Activated CD8-positive, alpha-beta T cell treated with anti-CD3 and anti-CD28 coated beads, Interleukin-2, amount 10 ng/mL, durations not matched to agents 7 days and 5 days (primary cell): ENCODE results near the gene AGBL1. TPM values are rescaled to one million over a fixed set of nuclear protein-coding genes. Genes with fewer than 3 reads are reported as not detected.
A peak's percentile ranks its signal among the peaks of the same experiment; 100 is the strongest.
"Not testable (repeated sequence)": the region's sequence is repeated elsewhere in the genome, so short reads cannot be mapped to it uniquely, and the experiment has no call there.

ENCODE experiments used
- ATAC-seq: fragments of 150-1000 bp; cut with Tn5 transposase; one replicate; pipeline ENCODE4 v1.10.0; 2021; ENCODE audit warnings: moderate library complexity
- CTCF ChIA-PET: fragments of 350-600 bp; sonication (Branson Sonifier 250); formaldehyde crosslinking; loops from one replicate; lab custom pipeline; 2021; ENCODE audit warnings: antibody characterized with exemption; lab: Charles Lee
- POLR2A ChIA-PET: fragments of 350-600 bp; sonication (Branson Sonifier 250); formaldehyde crosslinking; loops from one replicate; lab custom pipeline; 2021; ENCODE audit warnings: antibody characterized with exemption; lab: Charles Lee
- DNase-seq: peaks from one replicate; pipeline ENCODE4 v3.0.0-alpha.2; 2020
- H3K27ac Mint-ChIP-seq: one replicate; pipeline ENCODE4 v1.8.0; 2021; ENCODE audit warnings: mild to moderate bottlenecking, mixed read lengths
- H3K27me3 Mint-ChIP-seq: one replicate; pipeline ENCODE4 v1.8.0; 2021; ENCODE audit warnings: low read depth, mixed read lengths
- H3K36me3 Mint-ChIP-seq: one replicate; pipeline ENCODE4 v1.8.0; 2021; ENCODE audit warnings: low read depth, mixed read lengths
- H3K4me1 Mint-ChIP-seq: one replicate; pipeline ENCODE4 v1.8.0; 2021; ENCODE audit warnings: low read depth, mixed read lengths
- H3K4me3 Mint-ChIP-seq: one replicate; pipeline ENCODE4 v1.8.0; 2021; ENCODE audit warnings: mild to moderate bottlenecking, mixed read lengths
- H3K9me3 Mint-ChIP-seq: one replicate; pipeline ENCODE4 v1.8.0; 2022; ENCODE audit warnings: mixed read lengths; ENCODE audit not compliant: insufficient read depth
- total RNA-seq, 2 experiments: library from RNA; stranded (reverse); gene quantifications; one replicate each; pipeline ENCODE4 v1.2.3, GENCODE V29; 2021

The AGBL1 gene
- total RNA-seq, 2 experiments from 2014 or later, result not detected

DNA sequence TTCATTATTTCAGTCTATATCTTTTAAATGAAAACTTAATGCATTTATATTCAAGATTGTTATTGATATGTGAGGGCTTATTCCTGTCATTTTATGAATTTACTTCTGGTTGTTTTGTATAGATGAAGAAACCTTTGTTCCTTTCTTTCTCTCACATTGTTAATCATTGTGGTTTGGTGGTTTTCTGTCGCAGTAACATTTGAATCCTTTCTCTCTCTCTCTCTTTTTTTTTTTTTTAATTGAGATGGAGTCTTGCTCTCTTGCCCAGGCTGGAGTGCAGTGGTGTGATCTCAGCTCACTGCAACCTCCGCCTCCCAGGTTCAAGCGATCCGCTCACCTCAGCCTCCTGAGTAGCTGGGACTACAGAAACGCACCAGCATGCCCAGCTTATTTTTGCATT lies 22.1 kb downstream of the AGBL1 start:
- Mint-ChIP-seq H3K36me3 (no peaks in the 10 kb centered on the region), H3K27me3 (peaks cover 2% of the 10 kb centered on the region), H3K9me3 (peaks cover 6% of the 10 kb centered on the region), H3K4me1 (no peaks in the 10 kb centered on the region), H3K27ac (no peak overlapping the region), H3K4me3 (no peak overlapping the region)
- CTCF ChIA-PET, result no interaction called here
- DNase-seq (no peak), ATAC-seq (no peak)
- POLR2A ChIA-PET, result no interaction called here

DNA sequence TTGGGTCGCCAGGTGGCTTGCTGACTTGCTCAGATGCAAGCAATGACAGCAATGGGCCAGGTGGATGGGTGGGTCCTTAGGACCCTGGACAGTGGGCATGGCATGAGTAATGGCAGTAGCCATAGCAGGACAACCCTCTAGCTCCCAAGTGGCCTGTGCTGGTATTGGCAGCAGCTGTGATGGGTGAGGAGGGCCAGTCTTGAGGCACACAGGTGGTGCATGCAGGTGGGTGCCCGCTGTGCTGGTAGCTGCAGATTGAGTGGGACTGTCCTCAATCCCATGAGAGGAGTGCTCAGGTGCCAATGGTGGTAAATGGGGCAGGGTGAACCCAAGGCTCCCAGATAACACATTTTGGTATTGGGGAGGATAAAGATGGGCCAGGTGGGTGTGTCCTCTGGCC lies 24.2 kb downstream of the AGBL1 start:
- Mint-ChIP-seq H3K36me3 (no peaks in the 10 kb centered on the region), H3K4me3 (no peak overlapping the region), H3K27ac (no peak overlapping the region), H3K27me3 (peaks cover 2% of the 10 kb centered on the region), H3K4me1 (no peaks in the 10 kb centered on the region), H3K9me3 (peaks cover 6% of the 10 kb centered on the region)
- ATAC-seq (no peak), DNase-seq (no peak)
- POLR2A ChIA-PET, result no interaction called here
- CTCF ChIA-PET, result no interaction called here

DNA sequence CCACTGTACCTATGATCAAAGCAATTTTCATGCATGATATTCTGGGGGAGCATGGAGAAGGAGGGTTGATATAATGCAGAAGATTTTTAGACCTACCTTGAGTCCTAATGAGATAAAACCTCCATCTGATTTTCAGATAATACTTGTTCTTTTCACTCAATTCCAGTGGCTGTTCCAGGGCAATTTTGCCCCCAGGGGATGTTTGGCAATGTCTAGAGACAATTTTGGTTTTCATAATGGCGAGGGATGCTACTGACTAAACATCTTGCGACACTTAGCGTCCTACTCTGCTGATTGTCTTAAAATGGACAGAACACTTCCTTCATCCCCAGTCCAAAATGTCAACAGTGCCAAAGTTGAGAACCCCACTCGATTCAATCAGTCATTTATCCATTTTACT lies 26.6 kb downstream of the AGBL1 start:
- ATAC-seq (no peak), DNase-seq (no peak)
- Mint-ChIP-seq H3K27me3 (no peaks in the 10 kb centered on the region), H3K4me3 (no peak overlapping the region), H3K4me1 (no peaks in the 10 kb centered on the region), H3K36me3 (no peaks in the 10 kb centered on the region), H3K27ac (no peak overlapping the region), H3K9me3 (peaks cover 6% of the 10 kb centered on the region)
- POLR2A ChIA-PET, result no interaction called here
- CTCF ChIA-PET, result no interaction called here

DNA sequence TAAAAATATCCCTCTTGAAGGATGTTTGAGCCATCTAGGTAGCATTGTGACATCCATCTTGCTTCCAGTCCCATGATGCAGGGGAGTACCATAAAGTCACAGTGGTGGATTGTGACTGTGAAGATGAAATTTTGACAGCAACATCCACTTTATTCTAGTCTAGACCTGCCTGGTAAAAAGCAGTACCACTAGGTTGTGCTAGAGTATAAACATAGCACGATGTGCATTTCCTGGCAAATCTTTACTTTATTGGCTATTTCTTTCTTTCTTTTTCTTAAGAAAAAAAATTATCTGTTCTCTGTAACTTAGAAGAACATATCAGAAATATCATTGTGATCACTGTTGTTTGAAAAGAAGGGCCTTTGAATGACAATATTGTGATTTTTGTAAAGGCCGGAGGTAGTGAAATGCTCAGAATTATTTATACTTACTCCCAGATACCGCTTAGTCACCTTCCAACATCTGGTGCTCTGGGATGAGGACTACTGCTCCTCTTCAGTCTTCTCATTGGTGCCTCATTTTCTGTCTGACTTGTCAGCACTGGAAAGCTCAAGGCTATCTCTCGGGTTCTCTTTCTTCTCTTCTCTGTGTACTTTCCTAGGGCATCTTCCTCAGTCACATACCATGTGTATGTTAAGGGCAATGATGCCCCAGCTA lies 35.6 kb downstream of the AGBL1 start:
- CTCF ChIA-PET, result no interaction called here
- DNase-seq, result no peak
- Mint-ChIP-seq H3K27me3 (no peaks in the 10 kb centered on the region), H3K9me3 (no peaks in the 10 kb centered on the region), H3K4me3 (no peak overlapping the region), H3K4me1 (no peaks in the 10 kb centered on the region), H3K27ac (no peak overlapping the region), H3K36me3 (no peaks in the 10 kb centered on the region)
- no peak for ATAC-seq
- POLR2A ChIA-PET, result no interaction called here

DNA sequence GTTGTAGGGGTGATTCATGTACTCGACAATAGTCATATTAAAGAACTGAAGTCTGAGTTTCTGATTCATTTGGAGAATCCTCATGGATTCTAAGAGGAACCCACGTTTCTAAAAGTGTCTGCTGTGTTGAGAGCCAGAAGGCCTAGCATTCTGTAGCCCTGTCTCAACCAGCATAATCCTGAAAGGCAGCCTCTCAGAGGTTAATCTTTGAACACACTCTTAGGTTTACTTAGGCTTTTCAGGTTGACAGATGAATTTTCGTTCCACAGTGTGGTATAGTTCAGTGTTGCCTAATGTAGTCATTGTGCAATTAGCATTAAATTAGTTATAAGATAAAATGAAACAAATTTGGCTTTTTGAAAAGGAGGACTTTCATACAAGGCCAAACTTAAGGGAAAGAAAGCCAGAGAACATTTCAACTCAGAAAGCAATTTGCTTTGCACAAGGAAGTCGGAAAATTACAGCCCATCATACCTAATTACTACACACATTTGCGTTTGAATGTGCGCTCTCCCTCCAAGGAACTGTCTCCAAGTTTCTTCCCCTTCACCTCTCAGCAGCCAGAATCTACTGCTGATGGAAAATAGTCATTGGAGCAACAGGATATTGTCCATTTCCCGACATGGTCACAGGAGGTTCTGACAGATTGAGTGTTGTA lies 42.0 kb downstream of the AGBL1 start:
- no peaks in the 10 kb centered on the region for H3K9me3 Mint-ChIP-seq

DNA sequence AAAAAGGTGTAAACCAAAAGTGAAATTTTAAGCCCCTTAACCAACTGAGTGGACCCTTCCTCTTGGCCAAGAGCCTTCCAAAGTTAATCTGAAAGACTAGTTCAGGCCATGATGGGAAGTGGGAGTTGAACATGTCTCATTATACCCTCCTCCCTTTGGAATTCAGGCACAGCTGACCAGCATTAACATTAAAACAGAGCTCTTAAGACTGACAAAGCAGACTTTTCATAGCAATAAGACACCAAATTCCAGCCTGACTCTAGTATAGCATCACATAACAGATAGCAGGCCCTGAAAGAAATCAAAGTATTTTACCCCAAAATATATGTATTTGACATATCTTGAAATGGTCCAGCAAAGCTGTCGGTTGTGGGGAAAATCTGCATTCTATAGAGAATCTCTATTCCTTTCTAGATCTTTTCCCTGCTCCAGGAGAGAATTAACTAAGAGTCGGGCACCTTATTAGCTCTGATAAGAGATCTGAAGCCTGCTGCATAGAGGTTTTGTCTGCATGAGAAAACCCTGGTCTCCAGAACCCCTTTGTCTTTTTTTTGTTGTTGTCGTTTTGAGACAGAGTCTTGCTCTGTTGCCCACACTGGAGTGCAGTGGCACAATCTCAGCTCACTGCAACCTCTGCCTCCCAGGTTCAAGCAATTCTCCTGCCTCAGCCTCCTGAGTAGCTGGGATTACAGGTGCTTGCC lies 43.2 kb downstream of the AGBL1 start:
- ATAC-seq, H3K9me3 Mint-ChIP-seq, DNase-seq, CTCF ChIA-PET, POLR2A ChIA-PET, H3K4me1 Mint-ChIP-seq, H3K27ac Mint-ChIP-seq, H3K4me3 Mint-ChIP-seq, H3K36me3 Mint-ChIP-seq, H3K27me3 Mint-ChIP-seq: not testable (repeated sequence)

More for the DNA sequence above, 42.0 kb downstream of the AGBL1 start:
- Mint-ChIP-seq H3K27me3 (no peaks in the 10 kb centered on the region), H3K27ac (no peak overlapping the region), H3K4me3 (no peak overlapping the region), H3K36me3 (no peaks in the 10 kb centered on the region), H3K4me1 (no peaks in the 10 kb centered on the region)
- no peak for ATAC-seq
- DNase-seq, result no peak
- ChIA-PET CTCF (no interaction called here), POLR2A (no interaction called here)

DNA sequence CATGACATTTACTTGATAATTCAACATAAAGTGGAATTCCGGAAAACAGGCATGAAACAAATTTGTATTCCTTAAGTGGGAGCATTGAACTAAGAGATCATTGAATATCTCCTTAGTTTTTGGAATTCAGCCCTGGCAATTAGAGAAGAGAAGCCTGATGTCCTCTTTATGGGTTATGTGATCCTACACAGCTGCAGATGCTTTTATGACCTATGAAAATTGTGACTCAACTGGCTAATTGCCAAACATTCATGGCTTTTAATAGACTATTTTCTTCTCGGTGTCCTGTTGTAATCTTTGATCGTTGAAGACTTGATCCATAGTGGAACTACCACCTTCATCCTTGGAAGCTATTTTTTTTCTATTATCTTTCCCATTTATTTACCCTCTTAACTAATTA lies 46.1 kb downstream of the AGBL1 start:
- CTCF ChIA-PET, result no interaction called here
- H3K27ac Mint-ChIP-seq, result no peak overlapping the region
- DNase-seq (no peak), ATAC-seq (no peak)
- H3K36me3 Mint-ChIP-seq, result no peaks in the 10 kb centered on the region
- no peak overlapping the region for H3K4me3 Mint-ChIP-seq
- H3K4me1 Mint-ChIP-seq, result no peaks in the 10 kb centered on the region
- POLR2A ChIA-PET, result no interaction called here
- no peaks in the 10 kb centered on the region for H3K27me3 Mint-ChIP-seq
- H3K9me3 Mint-ChIP-seq, result no peaks in the 10 kb centered on the region

DNA sequence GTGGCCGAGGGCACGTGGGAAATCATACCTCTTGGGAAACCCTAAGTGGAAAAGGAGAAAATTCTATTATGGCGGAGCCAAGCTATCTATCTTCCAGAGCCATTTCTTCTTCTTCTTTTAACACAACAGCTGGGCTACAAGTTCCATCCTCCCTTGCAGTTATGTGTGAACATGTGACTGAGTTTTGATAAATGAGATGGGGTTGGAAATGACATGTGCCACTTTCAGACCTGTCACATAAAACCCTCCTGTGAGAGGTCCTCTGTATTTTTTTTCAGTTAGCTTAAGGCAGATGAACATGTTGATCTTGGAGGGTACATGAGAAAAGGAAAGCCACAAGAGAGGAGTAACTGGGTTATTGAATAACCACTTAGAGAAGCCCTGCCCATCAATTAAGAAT lies 47.9 kb downstream of the AGBL1 start:
- Mint-ChIP-seq H3K27ac (no peak overlapping the region), H3K4me1 (no peaks in the 10 kb centered on the region), H3K9me3 (no peaks in the 10 kb centered on the region), H3K27me3 (no peaks in the 10 kb centered on the region), H3K4me3 (no peak overlapping the region), H3K36me3 (no peaks in the 10 kb centered on the region)
- ChIA-PET POLR2A (no interaction called here), CTCF (no interaction called here)
- no peak for ATAC-seq
- DNase-seq, result no peak

DNA sequence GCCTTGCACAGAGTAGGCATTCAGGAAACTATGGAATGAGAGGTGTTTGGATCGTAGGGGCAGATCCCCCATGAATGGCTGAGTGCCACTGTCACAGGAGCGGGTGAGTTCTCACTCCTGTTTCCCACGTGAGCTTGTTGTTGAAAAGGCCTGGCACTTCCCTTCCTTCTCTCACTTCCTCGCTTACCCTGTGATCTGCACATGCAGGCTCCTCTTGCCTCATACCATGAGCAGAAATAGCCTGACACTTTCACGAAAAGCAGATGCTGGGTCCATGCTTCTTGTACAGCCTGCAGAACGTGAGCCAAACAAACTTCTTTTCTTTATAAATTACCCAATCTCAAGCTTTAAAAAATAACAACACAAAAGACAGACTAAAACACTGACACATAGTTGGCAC lies 55.4 kb downstream of the AGBL1 start:
- DNase-seq, result no peak
- Mint-ChIP-seq H3K27ac (no peak overlapping the region), H3K4me3 (no peak overlapping the region), H3K36me3 (no peaks in the 10 kb centered on the region), H3K9me3 (no peaks in the 10 kb centered on the region), H3K4me1 (no peaks in the 10 kb centered on the region), H3K27me3 (no peaks in the 10 kb centered on the region)
- ChIA-PET CTCF (no interaction called here), POLR2A (no interaction called here)
- no peak for ATAC-seq

DNA sequence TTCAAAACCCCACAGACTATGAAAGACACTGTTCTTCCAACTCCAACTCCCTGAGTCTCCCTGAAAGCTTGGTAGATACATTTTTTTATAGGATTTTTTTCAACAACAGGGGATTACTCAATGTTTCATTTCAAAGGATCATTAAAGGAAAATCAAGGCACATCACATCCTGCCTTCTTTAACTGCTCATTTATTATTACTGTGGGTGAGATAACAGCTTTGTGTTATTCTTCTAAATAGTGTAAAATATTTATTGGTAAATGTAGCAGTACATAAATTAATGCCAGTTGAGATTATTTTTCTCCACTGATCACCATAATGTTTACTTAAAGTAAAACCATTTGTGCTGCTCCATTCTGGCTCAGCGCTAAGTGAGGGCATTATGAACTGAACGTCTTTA lies 57.2 kb downstream of the AGBL1 start:
- Mint-ChIP-seq H3K4me1 (no peaks in the 10 kb centered on the region), H3K27ac (no peak overlapping the region), H3K9me3 (no peaks in the 10 kb centered on the region), H3K4me3 (no peak overlapping the region), H3K36me3 (no peaks in the 10 kb centered on the region), H3K27me3 (no peaks in the 10 kb centered on the region)
- DNase-seq (no peak), ATAC-seq (no peak)
- ChIA-PET CTCF (no interaction called here), POLR2A (no interaction called here)

DNA sequence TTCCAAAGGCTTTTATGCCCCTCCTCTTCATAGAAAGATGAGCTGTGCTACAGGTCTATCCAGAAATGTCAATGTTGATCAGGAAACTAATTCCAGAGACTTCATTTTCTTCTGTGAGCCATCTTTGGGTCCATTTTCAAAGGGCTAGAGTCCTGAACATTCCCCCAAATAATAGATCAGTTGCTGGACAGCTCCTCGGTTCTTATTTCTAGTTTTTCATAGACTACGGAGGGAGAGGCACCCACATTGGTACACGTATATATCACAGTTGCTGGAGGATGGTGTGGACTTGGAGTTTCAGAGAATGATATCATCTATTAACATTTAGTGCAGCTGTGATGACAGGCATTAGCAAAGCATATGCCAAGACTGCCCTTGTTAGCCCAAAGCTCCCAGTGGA lies 59.1 kb downstream of the AGBL1 start:
- no peaks in the 10 kb centered on the region for H3K27me3 Mint-ChIP-seq
- POLR2A ChIA-PET, result no interaction called here
- ATAC-seq (no peak), DNase-seq (no peak)
- CTCF ChIA-PET, result no interaction called here
- H3K27ac Mint-ChIP-seq, result no peak overlapping the region
- no peak overlapping the region for H3K4me3 Mint-ChIP-seq
- no peaks in the 10 kb centered on the region for H3K4me1 Mint-ChIP-seq
- H3K9me3 Mint-ChIP-seq, result no peaks in the 10 kb centered on the region
- no peaks in the 10 kb centered on the region for H3K36me3 Mint-ChIP-seq

DNA sequence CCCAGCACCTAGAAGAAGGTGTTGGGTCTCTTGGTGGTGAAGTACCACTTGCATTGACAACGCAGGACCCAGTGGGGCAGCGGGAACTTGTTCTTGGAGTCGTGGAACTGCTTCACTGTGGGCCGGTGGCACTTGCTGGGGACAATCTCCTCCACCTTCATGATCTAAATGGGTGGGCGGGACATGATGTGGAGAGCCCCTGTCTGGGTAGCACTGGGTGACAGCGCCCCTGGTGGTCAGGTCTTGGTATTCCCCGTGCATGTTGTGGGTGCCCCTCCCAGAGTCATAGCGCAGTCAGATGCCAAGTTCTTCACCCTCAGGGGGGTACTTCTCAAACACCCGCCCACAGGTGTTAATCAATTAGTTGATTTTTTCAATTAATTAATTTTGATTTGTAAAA lies 60.2 kb downstream of the AGBL1 start:
- H3K4me3 Mint-ChIP-seq, result no peak overlapping the region
- H3K36me3 Mint-ChIP-seq, result no peaks in the 10 kb centered on the region
- H3K9me3 Mint-ChIP-seq, result no peaks in the 10 kb centered on the region
- ChIA-PET POLR2A (no interaction called here), CTCF (no interaction called here)
- DNase-seq (peak; percentile 23), ATAC-seq (no peak)
- no peak overlapping the region for H3K27ac Mint-ChIP-seq
- no peaks in the 10 kb centered on the region for H3K4me1 Mint-ChIP-seq
- no peaks in the 10 kb centered on the region for H3K27me3 Mint-ChIP-seq
